ENCODE results near the gene HBZ. TPM values are rescaled to one million over a fixed set of nuclear protein-coding genes. Genes with fewer than 3 reads are reported as not detected.

HBZ gene
- total RNA-seq, 2 experiments from 2014 or later = not detected

GRCh38 chr16:177981-178667 is 25.7 kb downstream of the HBZ start:
- no peak for DNase-seq
- no peaks in the 10 kb centered on the region for H3K9me3 Mint-ChIP-seq
- H3K36me3 Mint-ChIP-seq = no peaks in the 10 kb centered on the region
- no peak overlapping the region for H3K4me3 Mint-ChIP-seq
- peaks cover 12% of the 10 kb centered on the region for H3K4me1 Mint-ChIP-seq
- H3K27ac Mint-ChIP-seq = no peak overlapping the region
- H3K27me3 Mint-ChIP-seq = peaks cover 53% of the 10 kb centered on the region

GRCh38 chr16:178668-179015 is 26.2 kb downstream of the HBZ start:
- Mint-ChIP-seq H3K4me3 (no peak overlapping the region), H3K27ac (no peak overlapping the region), H3K27me3 (peaks cover 48% of the 10 kb centered on the region), H3K9me3 (no peaks in the 10 kb centered on the region), H3K36me3 (no peaks in the 10 kb centered on the region), H3K4me1 (peaks cover 9% of the 10 kb centered on the region)
- DNase-seq = no peak

- Mint-ChIP-seq H3K9me3 (no peaks in the 10 kb centered on the region), H3K27ac (no peak overlapping the region), H3K4me3 (no peak overlapping the region), H3K36me3 (no peaks in the 10 kb centered on the region), H3K4me1 (peaks cover 8% of the 10 kb centered on the region), H3K27me3 (peaks cover 41% of the 10 kb centered on the region)
- DNase-seq = no peak
Observed at GRCh38 chr16:179211-180092, 27.0 kb downstream of the HBZ start.

- H3K36me3 Mint-ChIP-seq = peaks cover 2% of the 10 kb centered on the region
- H3K27me3 Mint-ChIP-seq = peaks cover 34% of the 10 kb centered on the region
- H3K9me3 Mint-ChIP-seq = no peaks in the 10 kb centered on the region
- peaks cover 6% of the 10 kb centered on the region for H3K4me1 Mint-ChIP-seq
- no peak within 1 kb of the TSS for H3K27ac Mint-ChIP-seq
- peak; percentile 76 for DNase-seq
- peak within 1 kb of the TSS; percentile 42 for H3K4me3 Mint-ChIP-seq
Observed at GRCh38 chr16:180101-180675, 27.7 kb downstream of the HBZ start, which contains the start of gene HBQ1. Gene HBQ1 (plus strand): TSS chr16:180459. CDS start chr16:180487, 28 bp downstream.

- H3K27ac Mint-ChIP-seq = no peak overlapping the region
- H3K36me3 Mint-ChIP-seq = peaks cover 6% of the 10 kb centered on the region
- H3K4me1 Mint-ChIP-seq = peaks cover 6% of the 10 kb centered on the region
- peak overlapping the region; percentile 42 for H3K4me3 Mint-ChIP-seq
- H3K27me3 Mint-ChIP-seq = peaks cover 29% of the 10 kb centered on the region
- no peaks in the 10 kb centered on the region for H3K9me3 Mint-ChIP-seq
- DNase-seq = peak; percentile 88
Observed at GRCh38 chr16:180681-181564, 28.5 kb downstream of the HBZ start.

GRCh38 chr16:181565-182021 is 29.1 kb downstream of the HBZ start:
- Mint-ChIP-seq H3K4me3 (no peak overlapping the region), H3K4me1 (peaks cover 6% of the 10 kb centered on the region), H3K9me3 (no peaks in the 10 kb centered on the region), H3K27ac (no peak overlapping the region), H3K36me3 (peaks cover 6% of the 10 kb centered on the region), H3K27me3 (peaks cover 29% of the 10 kb centered on the region)
- no peak for DNase-seq

- Mint-ChIP-seq H3K4me1 (no peaks in the 10 kb centered on the region), H3K27me3 (peaks cover 20% of the 10 kb centered on the region), H3K27ac (no peak overlapping the region), H3K36me3 (peaks cover 13% of the 10 kb centered on the region), H3K9me3 (no peaks in the 10 kb centered on the region), H3K4me3 (no peak overlapping the region)
- no peak for DNase-seq
Observed at GRCh38 chr16:183005-183404, 30.6 kb downstream of the HBZ start.

GRCh38 chr16:185213-185612 is 32.8 kb downstream of the HBZ start:
- no peaks in the 10 kb centered on the region for H3K9me3 Mint-ChIP-seq
- H3K4me1 Mint-ChIP-seq = peaks cover 6% of the 10 kb centered on the region
- H3K36me3 Mint-ChIP-seq = peaks cover 27% of the 10 kb centered on the region
- H3K27ac Mint-ChIP-seq = no peak overlapping the region
- H3K27me3 Mint-ChIP-seq = no peaks in the 10 kb centered on the region
- no peak overlapping the region for H3K4me3 Mint-ChIP-seq
- DNase-seq = no peak

GRCh38 chr16:185691-186090 is 33.2 kb downstream of the HBZ start:
- H3K9me3 Mint-ChIP-seq = no peaks in the 10 kb centered on the region
- H3K4me1 Mint-ChIP-seq = peaks cover 6% of the 10 kb centered on the region
- no peak overlapping the region for H3K27ac Mint-ChIP-seq
- H3K27me3 Mint-ChIP-seq = no peaks in the 10 kb centered on the region
- H3K4me3 Mint-ChIP-seq = no peak overlapping the region
- DNase-seq = no peak
- peaks cover 27% of the 10 kb centered on the region for H3K36me3 Mint-ChIP-seq

- Mint-ChIP-seq H3K27me3 (no peaks in the 10 kb centered on the region), H3K36me3 (peaks cover 29% of the 10 kb centered on the region), H3K9me3 (no peaks in the 10 kb centered on the region), H3K4me1 (peaks cover 6% of the 10 kb centered on the region), H3K27ac (no peak overlapping the region), H3K4me3 (no peak overlapping the region)
- DNase-seq = no peak
Observed at GRCh38 chr16:187330-187729, 34.9 kb downstream of the HBZ start.

GRCh38 chr16:188674-189073 is 36.2 kb downstream of the HBZ start:
- Mint-ChIP-seq H3K36me3 (peaks cover 33% of the 10 kb centered on the region), H3K27me3 (no peaks in the 10 kb centered on the region), H3K4me3 (no peak overlapping the region), H3K27ac (no peak overlapping the region), H3K9me3 (no peaks in the 10 kb centered on the region), H3K4me1 (peaks cover 6% of the 10 kb centered on the region)
- peak; percentile 30 for DNase-seq

- no peak for DNase-seq
- Mint-ChIP-seq H3K36me3 (peaks cover 33% of the 10 kb centered on the region), H3K4me3 (no peak overlapping the region), H3K4me1 (peaks cover 6% of the 10 kb centered on the region), H3K9me3 (no peaks in the 10 kb centered on the region), H3K27me3 (no peaks in the 10 kb centered on the region), H3K27ac (no peak overlapping the region)
Observed at GRCh38 chr16:189604-190186, 37.3 kb downstream of the HBZ start.

GRCh38 chr16:191831-192230 is 39.4 kb downstream of the HBZ start:
- H3K27me3 Mint-ChIP-seq = no peaks in the 10 kb centered on the region
- H3K36me3 Mint-ChIP-seq = peaks cover 30% of the 10 kb centered on the region
- DNase-seq = no peak
- no peak overlapping the region for H3K27ac Mint-ChIP-seq
- no peaks in the 10 kb centered on the region for H3K9me3 Mint-ChIP-seq
- peaks cover 6% of the 10 kb centered on the region for H3K4me1 Mint-ChIP-seq
- H3K4me3 Mint-ChIP-seq = no peak overlapping the region

- Mint-ChIP-seq H3K4me1 (peaks cover 6% of the 10 kb centered on the region), H3K4me3 (no peak overlapping the region), H3K27ac (no peak overlapping the region), H3K9me3 (no peaks in the 10 kb centered on the region), H3K27me3 (no peaks in the 10 kb centered on the region), H3K36me3 (peaks cover 24% of the 10 kb centered on the region)
- DNase-seq = no peak
Observed at GRCh38 chr16:192686-193085, 40.2 kb downstream of the HBZ start.
